Smooth muscle cell (in vitro differentiated cells): ENCODE results near the gene GPR156. TPM values are rescaled to one million over a fixed set of nuclear protein-coding genes. Genes with fewer than 3 reads are reported as not detected.

Experiments
- DNase-seq: peaks from one replicate; lab custom pipeline; 2025; ENCODE audit not compliant: unreplicated experiment; lab: John Stamatoyannopoulos, UW
- H2AFZ ChIP-seq: fragments of 200-600 bp; sonication (generic); 2 replicates; pipeline ENCODE4 v1.6.0; 2016; ENCODE audit warnings: antibody characterized with exemption, low read depth, mild to moderate bottlenecking
- H3F3A ChIP-seq: fragments of 200-600 bp; sonication (generic); 2 replicates; pipeline ENCODE4 v1.6.0; 2017; ENCODE audit warnings: antibody characterized with exemption, low read depth
- H3K27ac ChIP-seq: fragments of 200-600 bp; sonication (generic); 2 replicates; pipeline ENCODE4 v1.5.1; 2016; ENCODE audit warnings: low read depth, mild to moderate bottlenecking
- H3K27me3 ChIP-seq: fragments of 200-600 bp; sonication (generic); 2 replicates; pipeline ENCODE4 v1.6.1; 2016; ENCODE audit warnings: low read depth, mild to moderate bottlenecking
- H3K36me3 ChIP-seq: fragments of 200-600 bp; sonication (generic); 2 replicates; pipeline ENCODE4 v1.5.1; 2016; ENCODE audit warnings: low read depth
- H3K4me1 ChIP-seq: fragments of 200-600 bp; sonication (generic); 2 replicates; pipeline ENCODE4 v1.5.1; 2016; ENCODE audit warnings: low read depth
- H3K4me2 ChIP-seq: fragments of 200-600 bp; sonication (generic); 2 replicates; pipeline ENCODE4 v1.6.0; 2016; ENCODE audit warnings: mild to moderate bottlenecking
- H3K4me3 ChIP-seq: fragments of 200-600 bp; sonication (generic); 2 replicates; pipeline ENCODE4 v1.5.1; 2016; ENCODE audit warnings: mild to moderate bottlenecking
- H3K79me2 ChIP-seq: fragments of 200-600 bp; sonication (generic); 2 replicates; pipeline ENCODE4 v1.6.0; 2016; ENCODE audit warnings: low read depth, mild to moderate bottlenecking
- H3K9ac ChIP-seq: fragments of 200-600 bp; sonication (generic); 2 replicates; pipeline ENCODE4 v1.6.0; 2016; ENCODE audit warnings: low read depth
- H3K9me3 ChIP-seq: fragments of 200-600 bp; sonication (generic); replicated peaks from 2 replicates; pipeline ENCODE4 v1.5.1; 2016; ENCODE audit warnings: low read depth
- H4K20me1 ChIP-seq: fragments of 200-600 bp; sonication (generic); 2 replicates; pipeline ENCODE4 v1.6.0; 2016; ENCODE audit warnings: low read depth
- WGBS: methylation state at CpG from one replicate; pipeline ENCODE4 v1.1.7; 2016; ENCODE audit warnings: low lambda C conversion rate; 5-methylcytosine and 5-hydroxymethylcytosine counted together
- polyA plus RNA-seq: library from polyadenylated mRNA; unstranded; fragments of >200 nt; fragmentation: Nextera tagmentation; extraction: Ambion mirVana; gene quantifications from 2 replicates; pipeline ENCODE4 v1.2.1, GENCODE V29; 2016
- total RNA-seq: library from RNA; depleted of rRNA; stranded (reverse); fragments of >200 nt; gene quantifications from 2 replicates; pipeline ENCODE4 v1.2.3, GENCODE V29; 2014
- TF ChIP-seq, protein P1 (sequence below): fragments of 200-600 bp; sonication (generic); IDR thresholded peaks from 2 replicates; pipeline ENCODE4 v1.5.1; 2017; ENCODE audit warnings: borderline replicate concordance, mild to moderate bottlenecking, antibody characterized with exemption; ENCODE audit not compliant: insufficient read depth, poor library complexity, severe bottlenecking

The GPR156 gene
- total and polyA plus RNA-seq, 2 experiments from 2014 or later = 1.2 to 2.9 TPM

DNA sequence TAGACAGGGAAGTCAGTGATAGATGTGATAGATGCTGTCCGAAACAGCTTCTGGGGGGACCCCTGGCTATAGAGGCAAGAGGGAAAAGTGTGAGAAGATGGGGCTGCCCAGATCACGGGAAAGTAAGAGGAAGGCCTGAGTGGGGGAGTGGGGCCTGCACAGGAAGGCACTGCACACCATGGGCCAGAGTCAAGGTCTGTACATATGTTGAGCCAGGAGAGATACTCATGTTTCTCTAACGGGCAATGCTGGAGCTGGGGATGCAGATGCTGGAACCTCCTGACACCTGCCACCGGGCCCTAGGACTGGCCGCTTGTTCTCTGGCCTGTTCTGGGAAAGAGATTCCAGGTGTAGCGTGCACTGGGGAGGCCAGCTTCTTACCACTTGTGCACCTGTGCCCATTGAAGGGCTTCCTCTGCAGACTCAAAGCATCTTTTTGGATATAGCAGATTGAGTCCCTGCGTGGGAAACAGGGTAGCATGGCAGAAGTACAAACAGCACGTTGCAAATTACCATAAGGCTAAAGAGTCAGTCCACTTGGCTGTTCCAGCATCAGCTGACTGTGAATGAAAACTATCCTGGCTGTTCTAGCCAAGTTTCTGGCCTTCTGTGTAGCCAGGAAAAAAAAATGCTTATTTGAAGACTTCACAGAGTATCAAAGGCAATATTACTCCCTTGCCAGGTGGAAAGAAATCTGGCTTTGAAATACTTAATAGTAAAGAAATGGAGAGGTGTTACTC lies 113.7 kb downstream of the GPR156 start:
- no peaks in the 10 kb centered on the region for H3K36me3 ChIP-seq
- no peak overlapping the region for H3K9ac ChIP-seq
- peak overlapping the region; percentile 67 for H3K27ac ChIP-seq
- no peak for DNase-seq
- H3F3A ChIP-seq = no peaks in the 10 kb centered on the region
- no peaks in the 10 kb centered on the region for H3K27me3 ChIP-seq
- H3K79me2 ChIP-seq = no peaks in the 10 kb centered on the region
- H2AFZ ChIP-seq = no peak overlapping the region
- H3K4me2 ChIP-seq = no peak overlapping the region
- no peaks in the 10 kb centered on the region for H3K9me3 ChIP-seq
- TF ChIP-seq, protein P1, sequence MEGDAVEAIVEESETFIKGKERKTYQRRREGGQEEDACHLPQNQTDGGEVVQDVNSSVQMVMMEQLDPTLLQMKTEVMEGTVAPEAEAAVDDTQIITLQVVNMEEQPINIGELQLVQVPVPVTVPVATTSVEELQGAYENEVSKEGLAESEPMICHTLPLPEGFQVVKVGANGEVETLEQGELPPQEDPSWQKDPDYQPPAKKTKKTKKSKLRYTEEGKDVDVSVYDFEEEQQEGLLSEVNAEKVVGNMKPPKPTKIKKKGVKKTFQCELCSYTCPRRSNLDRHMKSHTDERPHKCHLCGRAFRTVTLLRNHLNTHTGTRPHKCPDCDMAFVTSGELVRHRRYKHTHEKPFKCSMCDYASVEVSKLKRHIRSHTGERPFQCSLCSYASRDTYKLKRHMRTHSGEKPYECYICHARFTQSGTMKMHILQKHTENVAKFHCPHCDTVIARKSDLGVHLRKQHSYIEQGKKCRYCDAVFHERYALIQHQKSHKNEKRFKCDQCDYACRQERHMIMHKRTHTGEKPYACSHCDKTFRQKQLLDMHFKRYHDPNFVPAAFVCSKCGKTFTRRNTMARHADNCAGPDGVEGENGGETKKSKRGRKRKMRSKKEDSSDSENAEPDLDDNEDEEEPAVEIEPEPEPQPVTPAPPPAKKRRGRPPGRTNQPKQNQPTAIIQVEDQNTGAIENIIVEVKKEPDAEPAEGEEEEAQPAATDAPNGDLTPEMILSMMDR = no peak
- no peaks in the 10 kb centered on the region for H3K4me1 ChIP-seq
- H4K20me1 ChIP-seq = no peaks in the 10 kb centered on the region
- 92% methylated on average over 8 of the region's 8 CpGs for WGBS
- H3K4me3 ChIP-seq = no peak overlapping the region

DNA sequence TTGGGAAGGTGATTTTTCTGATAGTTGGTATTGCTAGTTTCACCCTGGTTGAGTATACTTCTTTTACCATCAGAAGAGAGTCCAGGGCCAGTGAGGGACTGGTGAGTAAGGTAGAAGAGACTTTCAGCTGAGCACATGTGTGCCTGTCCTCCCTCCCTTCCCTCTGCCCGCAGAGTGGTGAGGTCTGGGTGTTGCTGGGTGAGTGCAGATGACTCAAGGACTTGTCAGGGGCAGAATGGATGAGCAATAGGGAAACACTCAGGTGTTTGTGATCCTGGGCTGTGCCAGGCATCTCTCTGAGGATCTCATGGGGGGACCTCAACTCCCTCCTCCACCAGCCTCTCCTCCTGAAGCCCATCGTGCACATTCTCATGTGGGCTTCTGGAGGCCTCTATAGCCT lies 114.8 kb downstream of the GPR156 start:
- peak overlapping the region; percentile 67 for H3K27ac ChIP-seq
- H3K9me3 ChIP-seq = no peaks in the 10 kb centered on the region
- no peaks in the 10 kb centered on the region for H4K20me1 ChIP-seq
- TF ChIP-seq, protein P1 = no peak
- DNase-seq = no peak
- no peaks in the 10 kb centered on the region for H3F3A ChIP-seq
- no peak overlapping the region for H2AFZ ChIP-seq
- H3K9ac ChIP-seq = no peak overlapping the region
- 70% methylated on average over 2 of the region's 2 CpGs for WGBS
- H3K4me2 ChIP-seq = no peak overlapping the region
- H3K4me1 ChIP-seq = no peaks in the 10 kb centered on the region
- H3K4me3 ChIP-seq = no peak overlapping the region
- H3K79me2 ChIP-seq = no peaks in the 10 kb centered on the region
- H3K27me3 ChIP-seq = no peaks in the 10 kb centered on the region
- no peaks in the 10 kb centered on the region for H3K36me3 ChIP-seq

DNA sequence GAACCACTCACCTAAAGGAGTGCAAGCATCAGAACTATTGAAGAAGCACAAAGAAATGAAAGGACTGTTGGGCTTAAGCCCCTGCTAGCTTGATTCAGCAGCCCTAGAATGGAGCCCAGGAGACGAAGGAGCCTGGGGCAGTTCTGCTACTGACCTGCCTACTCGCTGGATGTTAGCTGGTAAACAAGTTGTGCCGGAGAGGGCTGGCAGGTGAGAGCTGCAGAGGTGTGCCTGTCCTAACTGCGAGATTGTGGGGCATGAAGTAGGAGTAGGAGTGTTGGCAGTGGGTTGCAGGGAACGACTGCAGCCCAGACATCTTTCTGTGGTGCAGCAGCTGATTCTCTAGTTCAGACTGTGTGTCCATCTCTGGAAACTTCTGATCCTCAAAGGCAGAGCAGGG lies 115.6 kb downstream of the GPR156 start:
- no peak overlapping the region for H3K27ac ChIP-seq
- H3K4me3 ChIP-seq = no peak overlapping the region
- no peaks in the 10 kb centered on the region for H3K4me1 ChIP-seq
- TF ChIP-seq, protein P1 = no peak
- no peaks in the 10 kb centered on the region for H3K9me3 ChIP-seq
- no peak overlapping the region for H2AFZ ChIP-seq
- H3K27me3 ChIP-seq = no peaks in the 10 kb centered on the region
- no peaks in the 10 kb centered on the region for H4K20me1 ChIP-seq
- H3K9ac ChIP-seq = no peak overlapping the region
- DNase-seq = no peak
- H3K79me2 ChIP-seq = no peaks in the 10 kb centered on the region
- WGBS = 83% methylated on average over 5 of the region's 5 CpGs
- H3K36me3 ChIP-seq = no peaks in the 10 kb centered on the region
- H3F3A ChIP-seq = no peaks in the 10 kb centered on the region
- H3K4me2 ChIP-seq = no peak overlapping the region

DNA sequence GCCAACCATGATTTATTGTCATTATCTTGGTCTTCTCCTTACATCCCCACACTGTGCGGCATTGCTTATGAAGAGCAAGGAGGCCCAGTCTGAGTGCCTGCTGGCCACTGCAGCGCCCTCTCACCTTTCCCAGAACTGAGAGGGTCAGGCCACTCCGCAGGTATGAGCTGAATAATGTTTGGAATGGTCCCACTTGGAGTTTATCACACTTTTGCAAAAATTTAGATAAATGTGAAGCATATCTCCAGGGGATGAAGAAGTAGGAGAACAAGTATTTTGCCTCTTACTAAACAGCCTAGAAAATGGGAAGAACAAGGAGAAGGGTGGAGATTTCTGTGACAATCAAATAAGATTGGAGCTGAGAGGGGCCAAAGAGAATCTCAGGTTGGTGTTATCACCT lies 116.4 kb downstream of the GPR156 start:
- H2AFZ ChIP-seq = no peak overlapping the region
- TF ChIP-seq, protein P1 = no peak
- H3K4me2 ChIP-seq = no peak overlapping the region
- H3K27ac ChIP-seq = no peak overlapping the region
- H3K36me3 ChIP-seq = no peaks in the 10 kb centered on the region
- no peaks in the 10 kb centered on the region for H3K79me2 ChIP-seq
- H3K27me3 ChIP-seq = no peaks in the 10 kb centered on the region
- WGBS = 94% methylated on average over 3 of the region's 3 CpGs
- no peak overlapping the region for H3K9ac ChIP-seq
- H3K9me3 ChIP-seq = no peaks in the 10 kb centered on the region
- no peak for DNase-seq
- no peak overlapping the region for H3K4me3 ChIP-seq
- H3F3A ChIP-seq = no peaks in the 10 kb centered on the region
- H3K4me1 ChIP-seq = no peaks in the 10 kb centered on the region
- H4K20me1 ChIP-seq = no peaks in the 10 kb centered on the region
